Left lung (tissue), 10 donors: ENCODE results near the gene CLDN4. TPM values are rescaled to one million over a fixed set of nuclear protein-coding genes. Genes with fewer than 3 reads are reported as not detected.

Source experiments
- ATAC-seq: fragments of 200-7000 bp; cut with Tn5 transposase; one replicate; pipeline ENCODE4 v1.9.1; 2020; ENCODE audit warnings: moderate library complexity
- DNase-seq, 4 donors: peaks; one replicate each; pipeline ENCODE4 v3.0.0-alpha.2; 2013 to 2020
- H3K27ac ChIP-seq, 2 donors: fragments of 200-600 bp; sonication (generic) in 1 of 2; one replicate each; pipeline versions ENCODE4 v1.5.0 to v1.8.0; 2020 to 2021
- H3K27me3 ChIP-seq, 2 donors: fragments of 200-600 bp; sonication (generic) in 1 of 2; one replicate each; pipeline versions ENCODE4 v1.5.0 to v1.8.0; 2020 to 2021
- H3K36me3 ChIP-seq, 2 donors: fragments of 200-600 bp; sonication (generic) in 1 of 2; one replicate each; pipeline versions ENCODE4 v1.5.0 to v1.8.0; 2020 to 2021
- H3K4me1 ChIP-seq, 2 donors: fragments of 200-600 bp; one replicate each; pipeline ENCODE4 v1.8.0; 2021
- H3K4me3 ChIP-seq, 2 donors: fragments of 200-600 bp; sonication (generic) in 1 of 2; one replicate each; pipeline versions ENCODE4 v1.5.0 to v1.8.0; 2020 to 2021; ENCODE audit warnings: mild to moderate bottlenecking in 1 of 2
- H3K9me3 ChIP-seq, 2 donors: fragments of 200-600 bp; sonication (generic) in 1 of 2; one replicate each; pipeline versions ENCODE4 v1.5.0 to v1.8.0; 2020 to 2021
- CTCF ChIP-seq, 2 donors: fragments of 200-600 bp; sonication (generic) in 1 of 2; IDR thresholded peaks; one replicate each; pipeline versions ENCODE4 v1.5.0 to v1.8.0; 2021; ENCODE audit warnings: antibody characterized with exemption in 2 of 2
- intact Hi-C, 2 donors: fragments of 100-400 bp; cut with DNase I; formaldehyde crosslinking; loops; one replicate each; pipeline versions ENCODE4 v1.11.2 to v1.14.2; 2022
- polyA plus RNA-seq, 6 donors: library from polyadenylated mRNA; unstranded; fragments of 120-200 nt; gene quantifications; one replicate each; pipeline ENCODE4 v1.2.1, GENCODE V29; 2013; ENCODE audit not compliant: insufficient read length in 6 of 6
- total RNA-seq, 2 donors: library from RNA; stranded (reverse); fragmentation: NEBNext Ultra II Directional; extraction: Animal tissue kit (Norgen Biotek cat#: 25700); gene quantifications; one replicate each; pipeline ENCODE4 v1.2.1, GENCODE V29; 2021
- donor health status: DM: no; HTN: yes; CAD: no.
- donor health status: DM: no; HTN: no; CAD: no.

The CLDN4 gene
- total and polyA plus RNA-seq, 8 donors, result 67.1 to 219 (median 87.9) TPM

GRCh38 chr7:73882047-73882402 is 51.2 kb downstream of the CLDN4 start:
- peaks cover 0 to 29% of the 10 kb centered on the region in 2 donors for H3K27me3 ChIP-seq
- intact Hi-C loops, result no loop called here

More at GRCh38 chr7:73882047-73882402, 51.2 kb downstream of the CLDN4 start:
- Histone ChIP-seq H3K27ac (peak overlapping the region in 1 of 2 donors; percentile 37), H3K4me1 (peaks cover 21 to 26% of the 10 kb centered on the region in 2 donors), H3K4me3 (no peak overlapping the region), H3K9me3 (no peaks in the 10 kb centered on the region), H3K36me3 (no peaks in the 10 kb centered on the region)
- no peak for TF ChIP-seq CTCF (IDR thresholded peaks at IDR 0.05)
- DNase-seq, result no peak
- no peak for ATAC-seq

Other genes with a start within 250 kb of the CLDN4 start
- 1 to 10 TPM; 1.4 to 6.2 TPM for gene MLXIPL, start 206.5 kb upstream of the CLDN4 start, total RNA-seq
- gene MLXIPL, start 206.5 kb upstream of the CLDN4 start, polyA plus RNA-seq, result 1 to 10 TPM in 5 of 6 donors, under 1 TPM in 1; 0.67 to 5.3 (median 2.5) TPM
- gene VPS37D, start 163.2 kb upstream of the CLDN4 start, total RNA-seq, result 1 to 10 TPM in 1 of 2 donors, under 1 TPM in 1; 0.89 to 2.0 TPM
- 10 to 100 TPM in 1 of 6 donors, 1 to 10 TPM in 5; 6.2 to 10.1 (median 8.3) TPM for gene VPS37D, start 163.2 kb upstream of the CLDN4 start, polyA plus RNA-seq
- 10 to 100 TPM; 10.3 to 10.4 TPM for gene DNAJC30, start 147.5 kb upstream of the CLDN4 start, total RNA-seq
- gene DNAJC30, start 147.5 kb upstream of the CLDN4 start, polyA plus RNA-seq, result 10 to 100 TPM in 2 of 6 donors, 1 to 10 TPM in 4; 7.2 to 10.4 (median 9.1) TPM
- 10 to 100 TPM; 44.6 to 66.3 TPM for gene BUD23, start 147.4 kb upstream of the CLDN4 start, total RNA-seq
- 10 to 100 TPM; 73.9 to 95.0 (median 80.2) TPM for gene BUD23, start 147.4 kb upstream of the CLDN4 start, polyA plus RNA-seq
- gene STX1A, start 111.3 kb upstream of the CLDN4 start, total RNA-seq, result 1 to 10 TPM; 5.4 to 6.9 TPM
- gene STX1A, start 111.3 kb upstream of the CLDN4 start, polyA plus RNA-seq, result 10 to 100 TPM in 4 of 6 donors, 1 to 10 TPM in 2; 7.2 to 11.5 (median 10.2) TPM
- 10 to 100 TPM; 35.6 to 36.3 TPM for gene ABHD11, start 92.2 kb upstream of the CLDN4 start, total RNA-seq
- 10 to 100 TPM; 12.5 to 19.9 (median 14.4) TPM for gene ABHD11, start 92.2 kb upstream of the CLDN4 start, polyA plus RNA-seq
- gene CLDN3, start 60.7 kb upstream of the CLDN4 start, total RNA-seq, result 10 to 100 TPM; 23.8 to 35.9 TPM
- 10 to 100 TPM; 10.1 to 23.8 (median 17.0) TPM for gene CLDN3, start 60.7 kb upstream of the CLDN4 start, polyA plus RNA-seq
- gene METTL27, start 11.5 kb downstream of the CLDN4 start, total RNA-seq, result 1 to 10 TPM; 1.5 to 2.6 TPM
- 1 to 10 TPM; 2.1 to 6.4 (median 4.6) TPM for gene METTL27, start 11.5 kb downstream of the CLDN4 start, polyA plus RNA-seq
- not detected for gene TMEM270, start 30.2 kb downstream of the CLDN4 start, total RNA-seq
- gene TMEM270, start 30.2 kb downstream of the CLDN4 start, polyA plus RNA-seq, result not detected
- gene ELN, start 197.2 kb downstream of the CLDN4 start, total RNA-seq, result 100 to 1,000 TPM; 202 to 673 TPM
- 100 to 1,000 TPM; 212 to 303 (median 229) TPM for gene ELN, start 197.2 kb downstream of the CLDN4 start, polyA plus RNA-seq